Hematopoietic multipotent progenitor cell treated with erythropoietin and hydrocortisone succinate and interleukin-3 and kit ligand, for 4 days (in vitro differentiated cells): Measurements from ENCODE around the gene HOXD8.

Source experiments
- DNase-seq: peaks from one replicate; pipeline ENCODE4 v3.0.0-alpha.2; 2015

The HOXD8 gene

DNA sequence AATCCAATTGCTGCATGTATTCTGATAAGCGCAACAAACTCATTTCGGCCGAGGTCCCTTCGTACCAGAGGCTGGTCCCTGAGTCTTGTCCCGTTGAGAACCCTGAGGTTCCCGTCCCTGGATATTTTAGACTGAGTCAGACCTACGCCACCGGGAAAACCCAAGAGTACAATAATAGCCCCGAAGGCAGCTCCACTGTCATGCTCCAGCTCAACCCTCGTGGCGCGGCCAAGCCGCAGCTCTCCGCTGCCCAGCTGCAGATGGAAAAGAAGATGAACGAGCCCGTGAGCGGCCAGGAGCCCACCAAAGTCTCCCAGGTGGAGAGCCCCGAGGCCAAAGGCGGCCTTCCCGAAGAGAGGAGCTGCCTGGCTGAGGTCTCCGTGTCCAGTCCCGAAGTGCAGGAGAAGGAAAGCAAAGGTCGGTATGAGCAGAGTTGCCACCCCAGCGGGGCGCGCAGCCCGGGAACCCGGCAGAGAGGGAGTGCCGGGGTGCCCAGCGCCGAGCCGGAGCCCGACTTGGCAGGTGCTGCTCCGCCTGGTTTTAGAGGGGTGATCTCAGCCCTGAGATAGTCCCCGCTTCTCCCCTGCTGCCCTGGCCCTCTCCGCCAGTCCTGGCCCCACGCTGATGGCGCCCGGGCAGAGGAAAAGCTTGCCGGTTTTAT, 12.2 kb upstream of the HOXD8 start:
- no peak for DNase-seq

DNA sequence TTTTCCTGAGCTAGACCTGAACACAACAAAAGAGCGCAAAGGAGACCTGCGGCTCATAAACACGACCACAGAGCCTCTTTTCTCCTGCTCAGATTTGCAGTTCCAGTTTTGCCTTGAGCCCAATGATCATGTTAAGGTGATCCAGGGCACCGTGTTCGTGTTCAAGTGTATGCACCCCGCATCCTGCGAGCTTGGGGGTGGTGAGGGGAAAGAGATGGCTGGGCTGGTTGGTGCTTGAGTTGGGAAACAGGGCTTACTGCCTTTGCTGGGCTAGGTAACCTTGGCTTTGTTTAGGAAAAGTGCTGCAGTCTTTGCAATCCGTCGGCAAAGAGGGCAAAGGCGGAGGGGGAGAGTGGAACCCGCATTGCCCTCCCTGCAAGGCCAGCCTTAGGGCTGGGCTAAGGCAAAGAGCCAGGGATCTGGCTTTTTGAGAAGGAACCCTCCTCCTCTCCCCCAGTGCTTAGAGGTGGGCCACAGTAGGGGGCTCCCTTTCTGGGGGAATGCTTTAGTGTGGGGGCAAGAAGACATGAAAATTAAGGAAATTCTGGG, 11.6 kb upstream of the HOXD8 start:
- no peak for DNase-seq

DNA sequence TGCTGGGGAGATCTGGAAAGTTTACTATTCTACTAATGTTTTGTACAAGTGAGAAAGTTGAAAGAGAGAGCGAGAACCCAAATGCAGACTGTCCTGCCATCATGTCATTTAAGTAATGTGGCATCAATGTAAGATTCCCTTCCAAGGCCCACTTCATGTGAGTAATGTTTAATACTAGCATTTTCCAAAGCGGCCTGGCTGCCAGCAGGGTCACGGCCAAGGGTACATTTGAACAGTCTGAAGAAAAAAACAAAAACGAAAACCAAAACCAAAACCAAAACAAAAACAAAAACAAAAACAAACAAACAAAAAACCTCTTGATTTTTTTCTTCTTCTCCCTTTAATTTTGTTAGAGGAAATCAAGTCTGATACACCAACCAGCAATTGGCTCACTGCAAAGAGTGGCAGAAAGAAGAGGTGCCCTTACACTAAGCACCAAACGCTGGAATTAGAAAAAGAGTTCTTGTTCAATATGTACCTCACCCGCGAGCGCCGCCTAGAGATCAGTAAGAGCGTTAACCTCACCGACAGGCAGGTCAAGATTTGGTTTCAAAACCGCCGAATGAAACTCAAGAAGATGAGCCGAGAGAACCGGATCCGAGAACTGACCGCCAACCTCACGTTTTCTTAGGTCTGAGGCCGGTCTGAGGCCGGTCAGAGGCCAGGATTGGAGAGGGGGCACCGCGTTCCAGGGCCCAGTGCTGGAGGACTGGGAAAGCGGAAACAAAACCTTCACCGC, 10.7 kb upstream of the HOXD8 start:
- DNase-seq: peak; percentile 68

DNA sequence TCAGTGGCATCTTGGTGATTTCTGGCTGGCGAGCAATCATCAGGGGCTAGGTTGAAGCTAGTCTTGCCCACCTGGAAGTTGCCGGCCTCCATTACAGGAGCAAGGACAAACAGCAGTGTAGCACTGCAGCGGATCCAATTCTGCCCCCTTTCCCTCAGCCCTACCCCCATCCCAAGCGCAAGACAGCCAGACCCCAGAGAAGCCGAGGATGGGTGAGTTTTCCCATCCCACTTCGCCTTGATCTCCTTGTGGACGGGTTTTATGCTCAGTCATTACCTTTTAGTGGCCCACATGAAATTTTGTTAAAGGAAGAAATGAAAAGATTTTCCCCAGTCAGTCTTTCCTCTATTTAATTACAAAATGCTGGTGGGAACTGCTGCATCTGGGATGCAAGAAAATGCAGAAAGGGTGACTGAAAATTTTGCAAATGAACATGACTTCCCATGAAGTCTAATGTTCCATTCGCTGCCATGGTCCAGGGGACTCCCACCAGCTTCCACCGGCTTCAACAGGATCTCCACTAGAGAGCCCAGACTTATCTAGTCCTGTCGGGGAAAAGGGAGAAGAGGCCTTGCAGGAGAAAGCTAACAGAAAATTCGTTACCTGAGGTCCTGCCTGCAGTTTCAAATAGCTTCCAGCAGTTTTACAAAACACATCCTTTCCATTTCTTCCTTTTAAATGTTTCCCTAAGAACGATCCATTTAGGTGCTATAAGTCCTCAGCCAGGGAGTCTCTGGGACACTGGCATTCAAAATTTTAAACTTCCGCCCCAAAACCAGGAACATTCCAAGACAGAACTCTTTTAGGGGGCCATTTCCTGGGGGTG, 8.9 kb upstream of the HOXD8 start:
- no peak for DNase-seq

GRCh38 chr2:176121190-176122051, 8.1 kb upstream of the HOXD8 start:
- no peak for DNase-seq

GRCh38 chr2:176122052-176122682, 7.3 kb upstream of the HOXD8 start:
- no peak for DNase-seq

- DNase-seq: no peak
Measured at GRCh38 chr2:176122683-176123410, 6.7 kb upstream of the HOXD8 start, which contains the start of gene HOXD9. TSS of gene HOXD9 (plus strand) at chr2:176122719. CDS start at chr2:176122769, 50 bp downstream.

DNA sequence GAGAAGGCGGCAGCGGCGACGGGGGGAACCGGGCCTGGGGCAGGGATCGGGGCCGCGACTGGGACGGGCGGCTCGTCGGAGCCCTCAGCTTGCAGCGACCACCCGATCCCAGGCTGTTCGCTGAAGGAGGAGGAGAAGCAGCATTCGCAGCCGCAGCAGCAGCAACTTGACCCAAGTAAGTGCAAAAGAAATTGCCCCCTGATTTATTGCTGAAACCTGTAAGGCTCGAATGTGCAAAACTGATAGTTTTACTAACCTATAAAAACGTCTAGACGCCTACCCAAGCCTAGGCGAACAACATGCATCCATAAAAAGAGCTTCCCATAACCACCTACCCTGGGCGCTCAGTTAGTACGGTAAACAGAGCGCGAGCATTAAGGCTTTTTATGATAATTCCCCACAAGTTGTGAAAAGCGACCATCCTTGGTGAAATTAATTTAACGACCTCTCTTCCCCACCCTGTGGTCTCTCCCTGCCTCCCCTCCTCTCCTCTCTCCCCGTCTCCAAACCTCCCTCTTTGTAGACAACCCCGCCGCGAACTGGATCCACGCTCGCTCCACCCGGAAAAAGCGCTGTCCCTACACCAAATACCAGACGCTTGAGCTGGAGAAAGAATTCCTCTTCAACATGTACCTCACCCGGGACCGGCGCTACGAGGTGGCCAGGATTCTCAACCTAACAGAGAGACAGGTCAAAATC, 5.9 kb upstream of the HOXD8 start:
- DNase-seq: no peak

GRCh38 chr2:176124110-176124946, 5.2 kb upstream of the HOXD8 start:
- DNase-seq: no peak

DNA sequence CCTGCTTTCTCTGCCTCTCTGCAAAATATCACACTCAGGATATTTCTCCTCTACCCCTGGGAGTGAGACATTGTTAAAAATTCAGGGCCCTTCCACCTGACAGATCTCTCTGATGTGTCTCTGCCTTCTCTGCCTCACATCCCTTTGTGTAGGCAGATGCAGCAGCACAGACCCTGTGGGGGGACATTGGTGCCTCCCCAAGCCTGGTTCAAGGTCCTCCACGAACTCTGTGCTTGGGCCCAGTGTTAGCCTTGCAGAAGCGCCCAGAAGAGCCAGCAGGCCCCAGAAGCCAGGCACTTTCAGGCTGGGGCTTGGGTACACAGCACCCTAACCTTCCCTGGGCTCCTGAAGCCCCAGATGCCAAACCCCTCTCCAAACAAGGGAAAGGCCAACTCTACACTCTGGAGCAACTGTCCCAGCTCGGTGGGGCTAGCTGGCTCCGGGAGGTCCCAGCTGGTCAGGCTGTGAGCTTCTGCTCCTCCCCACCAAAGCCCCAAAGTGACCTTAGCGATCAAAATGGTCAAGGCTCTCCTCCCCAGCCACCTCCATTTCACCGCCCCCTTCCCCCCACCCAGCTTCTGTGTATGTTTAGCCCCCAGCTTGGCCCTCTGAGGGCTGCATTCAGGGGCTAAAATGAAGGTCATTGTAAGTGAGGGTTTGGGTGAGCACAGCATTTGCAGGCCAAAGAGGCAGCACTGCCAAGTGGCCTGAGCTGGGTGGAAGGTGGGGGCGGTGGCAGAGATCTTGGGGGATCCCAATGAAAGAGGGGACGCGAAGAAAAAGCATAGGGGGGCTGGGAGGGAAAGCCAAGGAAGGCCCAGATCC, 4.3 kb upstream of the HOXD8 start:
- DNase-seq: no peak

DNA sequence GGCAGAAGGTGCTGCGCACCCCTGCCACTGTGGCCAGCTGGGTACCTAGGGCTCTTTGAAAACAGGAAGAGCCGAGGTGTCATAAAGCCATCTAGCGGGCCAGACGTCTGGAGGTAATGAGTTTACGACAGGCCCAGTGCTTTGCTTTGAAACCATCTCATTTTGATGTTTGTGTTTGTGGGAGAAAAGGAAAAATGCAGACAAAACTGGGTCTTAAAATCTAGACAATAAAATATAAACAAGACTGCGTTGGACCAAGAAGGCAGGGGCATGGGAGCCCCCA, 3.8 kb upstream of the HOXD8 start:
- no peak for DNase-seq

DNA sequence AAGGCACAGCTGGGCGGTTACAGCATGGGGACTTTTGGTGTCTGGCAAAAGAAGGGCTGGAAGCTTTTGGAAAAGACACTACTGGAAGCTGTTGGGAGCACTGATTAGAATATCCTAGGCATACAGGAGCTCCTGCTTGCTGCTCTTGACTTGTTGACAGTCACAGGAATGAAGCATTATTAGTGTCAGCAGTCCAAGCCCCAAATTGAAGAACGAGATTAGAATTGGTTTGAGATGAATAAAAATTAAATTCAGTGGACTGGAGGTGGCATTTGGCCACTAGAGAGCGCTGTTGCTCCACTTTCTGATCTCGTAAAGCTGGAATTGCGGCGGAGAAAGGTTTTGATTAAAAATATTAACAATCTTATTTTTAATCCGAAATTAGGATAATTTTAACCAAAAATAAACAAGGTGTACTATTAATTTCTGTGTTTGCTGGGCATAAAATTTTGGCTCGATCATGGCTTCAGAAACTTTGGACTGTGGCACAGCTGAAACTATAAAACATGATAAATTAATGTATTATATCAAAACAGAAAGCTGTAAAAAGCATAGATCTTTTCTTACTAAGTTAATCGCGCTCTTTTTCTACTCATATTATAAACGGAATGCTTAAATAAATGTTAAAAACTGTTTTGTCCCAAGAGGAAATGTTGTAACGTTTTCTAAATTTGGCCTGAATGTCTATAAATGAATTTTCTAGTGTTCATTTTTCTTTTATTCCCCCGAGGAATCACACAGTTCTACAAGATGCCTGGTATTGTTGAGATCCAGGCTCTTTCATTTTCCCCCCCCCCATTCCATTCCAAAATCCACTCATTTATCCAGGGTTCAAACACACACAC, 2.4 kb upstream of the HOXD8 start:
- DNase-seq: peak; percentile 78

- DNase-seq: no peak
Measured at GRCh38 chr2:176127774-176128072, 1.8 kb upstream of the HOXD8 start.

GRCh38 chr2:176128172-176128981, 1.1 kb upstream of the HOXD8 start:
- no peak for DNase-seq

DNA sequence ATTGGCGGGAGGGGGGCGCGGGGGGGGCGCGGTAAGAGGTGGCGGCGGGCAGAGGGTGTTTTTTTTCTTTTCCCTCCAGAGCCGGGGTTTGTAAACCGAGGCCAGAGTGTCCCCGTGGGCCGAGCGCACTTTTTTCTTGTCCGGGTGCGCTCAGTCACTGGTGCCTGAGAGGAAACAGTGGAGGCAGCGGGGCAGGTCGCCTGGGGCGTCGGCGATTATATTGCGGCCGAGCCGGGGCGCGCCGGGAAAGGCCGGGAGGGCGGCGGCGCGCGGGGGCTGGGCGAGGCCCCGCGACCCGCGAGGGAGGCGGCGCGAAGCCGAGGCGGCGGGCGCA, 275 bp downstream of the HOXD8 start:
- no peak for DNase-seq

GRCh38 chr2:176130147-176130956, 847 bp downstream of the HOXD8 start:
- DNase-seq: peak; percentile 43
